PC-9 (cell line): ENCODE results near the gene OR7A5.

Experiments used
- EZH2 ChIP-seq: fragments of 200-600 bp; sonication (generic); IDR thresholded peaks from 2 replicates; pipeline ENCODE4 v1.8.0; 2017; ENCODE audit warnings: antibody characterized with exemption, low read depth
- TF ChIP-seq, protein P1 (sequence below): fragments of 200-600 bp; sonication (generic); conservative IDR thresholded peaks from 2 replicates; pipeline ENCODE4 v1.6.1; 2017; ENCODE audit warnings: mixed run types, antibody characterized with exemption, mild to moderate bottlenecking, moderate library complexity

DNA sequence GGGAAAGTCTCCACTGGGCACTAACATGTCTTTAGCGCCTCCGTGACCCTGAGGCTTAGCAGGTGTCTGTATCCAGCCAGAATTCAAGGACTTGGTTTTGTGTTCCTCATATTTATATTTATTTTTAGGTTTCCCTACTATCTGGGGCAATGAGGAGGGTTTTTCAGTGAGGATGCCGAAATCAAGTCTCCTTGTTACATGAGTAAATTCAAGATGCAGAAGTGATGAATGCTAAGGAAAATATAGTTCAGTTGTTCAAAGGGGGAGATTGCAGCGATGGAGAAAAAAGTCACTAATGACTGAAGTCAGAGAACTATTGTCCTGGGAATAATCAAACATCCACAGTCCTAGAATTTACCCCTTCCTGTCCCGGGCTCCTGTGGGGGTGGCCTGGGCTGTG is 55.8 kb downstream of the OR7A5 start:
- TF ChIP-seq, protein P1, sequence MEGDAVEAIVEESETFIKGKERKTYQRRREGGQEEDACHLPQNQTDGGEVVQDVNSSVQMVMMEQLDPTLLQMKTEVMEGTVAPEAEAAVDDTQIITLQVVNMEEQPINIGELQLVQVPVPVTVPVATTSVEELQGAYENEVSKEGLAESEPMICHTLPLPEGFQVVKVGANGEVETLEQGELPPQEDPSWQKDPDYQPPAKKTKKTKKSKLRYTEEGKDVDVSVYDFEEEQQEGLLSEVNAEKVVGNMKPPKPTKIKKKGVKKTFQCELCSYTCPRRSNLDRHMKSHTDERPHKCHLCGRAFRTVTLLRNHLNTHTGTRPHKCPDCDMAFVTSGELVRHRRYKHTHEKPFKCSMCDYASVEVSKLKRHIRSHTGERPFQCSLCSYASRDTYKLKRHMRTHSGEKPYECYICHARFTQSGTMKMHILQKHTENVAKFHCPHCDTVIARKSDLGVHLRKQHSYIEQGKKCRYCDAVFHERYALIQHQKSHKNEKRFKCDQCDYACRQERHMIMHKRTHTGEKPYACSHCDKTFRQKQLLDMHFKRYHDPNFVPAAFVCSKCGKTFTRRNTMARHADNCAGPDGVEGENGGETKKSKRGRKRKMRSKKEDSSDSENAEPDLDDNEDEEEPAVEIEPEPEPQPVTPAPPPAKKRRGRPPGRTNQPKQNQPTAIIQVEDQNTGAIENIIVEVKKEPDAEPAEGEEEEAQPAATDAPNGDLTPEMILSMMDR: no peak
- TF ChIP-seq EZH2: no peak
